ENCODE results near the gene SPATA16.

SPATA16 gene

GRCh38 chr3:172958565-172958964 is 182.5 kb downstream of the SPATA16 start:
- Histone ChIP-seq H3K9ac (ENCODE audit: low read length) (no peak overlapping the region), H3K4ac (ENCODE audit: low read depth, low read length) (no peak overlapping the region), H4K12ac (ENCODE audit: low read depth, low read length) (no peak overlapping the region), H3K4me1 (ENCODE audit: control insufficient read depth in 1 of 2, insufficient read depth in 2 of 2, low read length in 2 of 2) (no peaks in the 10 kb centered on the region), H4K91ac (ENCODE audit: low read depth, low read length) (no peak overlapping the region), H2AFZ (ENCODE audit: insufficient read depth, low read length, poor library complexity) (no peak overlapping the region), H3K18ac (ENCODE audit: low read length) (no peak overlapping the region), H3K27me3 (ENCODE audit: insufficient read depth, low read length) (no peaks in the 10 kb centered on the region), H3K27ac (ENCODE audit: low read depth, low read length) (no peak overlapping the region), H3K9me3 (ENCODE audit: insufficient read depth, low read depth, low read length) (no peaks in the 10 kb centered on the region), H2BK120ac (ENCODE audit: insufficient read depth, low read length, poor library complexity) (no peak overlapping the region), H4K8ac (ENCODE audit: low read depth, low read length) (no peak overlapping the region), H3K4me3 (ENCODE audit: low read depth, low read length) (no peak overlapping the region), H3K36me3 (ENCODE audit: control insufficient read depth in 1 of 2, insufficient read depth in 2 of 2, low read length in 2 of 2) (no peaks in the 10 kb centered on the region), H3K79me2 (ENCODE audit: control insufficient read depth, insufficient read depth, low read length, poor library complexity) (no peaks in the 10 kb centered on the region), H2AK5ac (ENCODE audit: low read length) (no peak overlapping the region), H3K79me1 (ENCODE audit: low read length) (no peaks in the 10 kb centered on the region), H2BK12ac (ENCODE audit: low read length) (no peak overlapping the region), H3K14ac (ENCODE audit: low read length) (no peak overlapping the region), H3K23ac (ENCODE audit: low read length) (no peak overlapping the region), H2BK5ac (ENCODE audit: low read depth, low read length, poor library complexity) (no peak overlapping the region), H3K4me2 (ENCODE audit: low read length) (no peak overlapping the region)
- no CpG with 5 or more reads among the region's 2 CpGs for WGBS (ENCODE audit: extremely low coverage, insufficient coverage, insufficient read length)
- no peak for DNase-seq

- Histone ChIP-seq H3K4me3 (ENCODE audit: low read depth, low read length) (no peak overlapping the region), H3K79me2 (ENCODE audit: control insufficient read depth, insufficient read depth, low read length, poor library complexity) (no peaks in the 10 kb centered on the region), H3K4me1 (ENCODE audit: control insufficient read depth in 1 of 2, insufficient read depth in 2 of 2, low read length in 2 of 2) (no peaks in the 10 kb centered on the region), H4K91ac (ENCODE audit: low read depth, low read length) (no peak overlapping the region), H2BK120ac (ENCODE audit: insufficient read depth, low read length, poor library complexity) (no peak overlapping the region), H3K79me1 (ENCODE audit: low read length) (no peaks in the 10 kb centered on the region), H3K27me3 (ENCODE audit: insufficient read depth, low read length) (no peaks in the 10 kb centered on the region), H2AFZ (ENCODE audit: insufficient read depth, low read length, poor library complexity) (no peak overlapping the region), H2AK5ac (ENCODE audit: low read length) (no peak overlapping the region), H3K9ac (ENCODE audit: low read length) (no peak overlapping the region), H3K4me2 (ENCODE audit: low read length) (no peak overlapping the region), H3K36me3 (ENCODE audit: control insufficient read depth in 1 of 2, insufficient read depth in 2 of 2, low read length in 2 of 2) (no peaks in the 10 kb centered on the region), H3K18ac (ENCODE audit: low read length) (no peak overlapping the region), H3K9me3 (ENCODE audit: insufficient read depth, low read depth, low read length) (no peaks in the 10 kb centered on the region), H4K12ac (ENCODE audit: low read depth, low read length) (no peak overlapping the region), H4K8ac (ENCODE audit: low read depth, low read length) (no peak overlapping the region), H3K4ac (ENCODE audit: low read depth, low read length) (no peak overlapping the region), H3K14ac (ENCODE audit: low read length) (no peak overlapping the region), H2BK5ac (ENCODE audit: low read depth, low read length, poor library complexity) (no peak overlapping the region), H2BK12ac (ENCODE audit: low read length) (no peak overlapping the region), H3K27ac (ENCODE audit: low read depth, low read length) (no peak overlapping the region), H3K23ac (ENCODE audit: low read length) (no peak overlapping the region)
- no CpG with 5 or more reads among the region's 2 CpGs for WGBS (ENCODE audit: extremely low coverage, insufficient coverage, insufficient read length)
- no peak for DNase-seq
Observed at GRCh38 chr3:172953571-172953970, 187.5 kb downstream of the SPATA16 start.

- no peak overlapping the region for H2AFZ ChIP-seq (ENCODE audit: insufficient read depth, low read length, poor library complexity)
- H3K23ac ChIP-seq (ENCODE audit: low read length) = no peak overlapping the region
- H3K79me1 ChIP-seq (ENCODE audit: low read length) = no peaks in the 10 kb centered on the region
- H4K8ac ChIP-seq (ENCODE audit: low read depth, low read length) = no peak overlapping the region
- no peaks in the 10 kb centered on the region for H3K9me3 ChIP-seq (ENCODE audit: insufficient read depth, low read depth, low read length)
- no peak overlapping the region for H3K27ac ChIP-seq (ENCODE audit: low read depth, low read length)
- no peak overlapping the region for H4K12ac ChIP-seq (ENCODE audit: low read depth, low read length)
- DNase-seq = no peak
- H2BK120ac ChIP-seq (ENCODE audit: insufficient read depth, low read length, poor library complexity) = no peak overlapping the region
- no peak overlapping the region for H2AK5ac ChIP-seq (ENCODE audit: low read length)
- H3K79me2 ChIP-seq (ENCODE audit: control insufficient read depth, insufficient read depth, low read length, poor library complexity) = no peaks in the 10 kb centered on the region
- H2BK12ac ChIP-seq (ENCODE audit: low read length) = no peak overlapping the region
- H3K27me3 ChIP-seq (ENCODE audit: insufficient read depth, low read length) = no peaks in the 10 kb centered on the region
- no peaks in the 10 kb centered on the region for H3K36me3 ChIP-seq (ENCODE audit: control insufficient read depth in 1 of 2, insufficient read depth in 2 of 2, low read length in 2 of 2)
- H3K18ac ChIP-seq (ENCODE audit: low read length) = no peak overlapping the region
- no peak overlapping the region for H3K4me3 ChIP-seq (ENCODE audit: low read depth, low read length)
- WGBS (ENCODE audit: extremely low coverage, insufficient coverage, insufficient read length) = no CpG with 5 or more reads among the region's 2 CpGs
- H3K4ac ChIP-seq (ENCODE audit: low read depth, low read length) = no peak overlapping the region
- H3K14ac ChIP-seq (ENCODE audit: low read length) = no peak overlapping the region
- H3K9ac ChIP-seq (ENCODE audit: low read length) = no peak overlapping the region
- no peaks in the 10 kb centered on the region for H3K4me1 ChIP-seq (ENCODE audit: control insufficient read depth in 1 of 2, insufficient read depth in 2 of 2, low read length in 2 of 2)
- no peak overlapping the region for H2BK5ac ChIP-seq (ENCODE audit: low read depth, low read length, poor library complexity)
- no peak overlapping the region for H4K91ac ChIP-seq (ENCODE audit: low read depth, low read length)
- no peak overlapping the region for H3K4me2 ChIP-seq (ENCODE audit: low read length)
Observed at GRCh38 chr3:172951511-172951910, 189.5 kb downstream of the SPATA16 start.

- no peak overlapping the region for H2BK5ac ChIP-seq (ENCODE audit: low read depth, low read length, poor library complexity)
- no peaks in the 10 kb centered on the region for H3K36me3 ChIP-seq (ENCODE audit: control insufficient read depth in 1 of 2, insufficient read depth in 2 of 2, low read length in 2 of 2)
- no peaks in the 10 kb centered on the region for H3K79me1 ChIP-seq (ENCODE audit: low read length)
- H3K27ac ChIP-seq (ENCODE audit: low read depth, low read length) = no peak overlapping the region
- no peak overlapping the region for H4K91ac ChIP-seq (ENCODE audit: low read depth, low read length)
- no peak overlapping the region for H2AK5ac ChIP-seq (ENCODE audit: low read length)
- no peaks in the 10 kb centered on the region for H3K4me1 ChIP-seq (ENCODE audit: control insufficient read depth in 1 of 2, insufficient read depth in 2 of 2, low read length in 2 of 2)
- no peak overlapping the region for H3K23ac ChIP-seq (ENCODE audit: low read length)
- H3K27me3 ChIP-seq (ENCODE audit: insufficient read depth, low read length) = no peaks in the 10 kb centered on the region
- H2BK12ac ChIP-seq (ENCODE audit: low read length) = no peak overlapping the region
- no peak overlapping the region for H4K8ac ChIP-seq (ENCODE audit: low read depth, low read length)
- H3K14ac ChIP-seq (ENCODE audit: low read length) = no peak overlapping the region
- no peaks in the 10 kb centered on the region for H3K9me3 ChIP-seq (ENCODE audit: insufficient read depth, low read depth, low read length)
- no peak for DNase-seq
- H3K9ac ChIP-seq (ENCODE audit: low read length) = no peak overlapping the region
- no peak overlapping the region for H3K18ac ChIP-seq (ENCODE audit: low read length)
- H4K12ac ChIP-seq (ENCODE audit: low read depth, low read length) = no peak overlapping the region
- H3K79me2 ChIP-seq (ENCODE audit: control insufficient read depth, insufficient read depth, low read length, poor library complexity) = no peaks in the 10 kb centered on the region
- WGBS (ENCODE audit: extremely low coverage, insufficient coverage, insufficient read length) = no CpG with 5 or more reads among the region's 2 CpGs
- no peak overlapping the region for H2AFZ ChIP-seq (ENCODE audit: insufficient read depth, low read length, poor library complexity)
- no peak overlapping the region for H2BK120ac ChIP-seq (ENCODE audit: insufficient read depth, low read length, poor library complexity)
- no peak overlapping the region for H3K4ac ChIP-seq (ENCODE audit: low read depth, low read length)
- no peak overlapping the region for H3K4me3 ChIP-seq (ENCODE audit: low read depth, low read length)
- no peak overlapping the region for H3K4me2 ChIP-seq (ENCODE audit: low read length)
Observed at GRCh38 chr3:172946061-172946460, 195.0 kb downstream of the SPATA16 start.
